Measurements from ENCODE around the gene STX17.
A peak's percentile ranks its signal among the peaks of the same experiment; 100 is the strongest.
"Not testable (repeated sequence)": the region's sequence is repeated elsewhere in the genome, so short reads cannot be mapped to it uniquely, and the experiment has no call there.

The STX17 gene

DNA sequence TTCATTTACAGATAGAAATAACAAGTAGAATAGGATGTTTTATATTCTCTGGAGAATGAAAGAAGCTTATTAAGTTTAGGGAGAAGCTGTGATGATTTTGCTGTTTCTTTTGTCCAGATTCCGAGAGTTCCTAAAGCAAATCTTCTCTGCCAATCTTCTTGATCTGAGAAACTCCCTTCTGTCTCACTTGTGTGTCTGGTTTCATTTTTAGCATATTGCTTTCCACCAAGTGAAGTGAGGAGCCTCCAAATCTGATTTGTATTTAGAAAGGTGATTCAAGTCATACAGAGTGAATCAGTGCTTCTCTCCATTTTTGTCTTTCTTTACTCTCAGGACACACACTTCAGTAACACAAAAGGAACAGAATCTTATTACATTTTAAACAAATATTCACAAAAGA is 48.4 kb downstream of the STX17 start:
- no peak for DNase-seq
- in situ Hi-C loops (cut with HindIII; ENCODE audit: low pct_ligation_motif_present, low pct_unique_long_range_greater_than_20kb, low sequenced_read_pairs), result no loop called here

DNA sequence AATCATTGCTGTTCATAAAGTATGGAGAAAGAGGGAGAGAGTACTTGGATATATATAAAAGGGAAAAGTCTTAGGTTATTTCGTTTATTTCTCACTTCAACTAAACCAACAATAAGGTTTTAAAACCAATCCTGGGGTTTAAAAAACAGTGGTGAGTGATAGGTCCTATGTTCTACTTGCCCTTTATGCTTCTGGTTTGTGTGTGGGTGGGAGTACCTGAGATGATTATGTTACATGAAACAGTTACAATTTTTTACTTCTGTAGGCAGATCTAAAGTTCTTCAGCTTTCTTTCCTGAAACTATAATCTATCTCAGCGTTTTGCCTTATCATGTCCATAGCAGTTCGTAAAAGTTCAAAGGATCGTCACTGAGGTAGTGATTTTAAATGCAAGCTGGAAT is 49.2 kb downstream of the STX17 start:
- no peak for DNase-seq
- in situ Hi-C loops (cut with HindIII; ENCODE audit: low pct_ligation_motif_present, low pct_unique_long_range_greater_than_20kb, low sequenced_read_pairs), result no loop called here

DNA sequence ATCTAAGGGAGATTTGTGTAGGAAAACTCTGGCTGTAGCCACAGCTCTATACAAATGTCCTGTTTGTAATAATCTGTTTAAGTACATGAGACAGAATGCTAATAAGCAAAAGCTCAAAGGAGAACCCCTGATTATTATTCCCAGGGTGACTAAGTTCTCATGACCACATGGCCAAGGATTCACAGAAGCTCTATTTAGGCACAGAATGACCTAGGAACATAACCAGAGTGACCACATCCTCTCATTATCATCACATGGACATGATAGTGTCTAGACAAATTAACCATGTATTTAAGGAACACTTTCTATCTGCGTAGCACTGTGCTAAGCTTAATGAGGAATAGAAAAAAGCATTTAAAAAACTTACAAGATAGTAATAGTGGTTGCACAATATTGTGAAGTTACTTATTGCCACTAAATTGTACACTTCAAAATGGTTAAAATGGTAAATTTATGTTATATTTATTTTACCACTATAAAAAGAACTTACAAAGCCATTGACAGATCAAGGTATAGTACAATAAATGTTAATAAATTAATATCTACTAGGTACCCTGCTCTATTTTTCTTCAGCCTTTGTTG is 56.3 kb downstream of the STX17 start:
- DNase-seq, result no peak
- in situ Hi-C loops (cut with HindIII; ENCODE audit: low pct_ligation_motif_present, low pct_unique_long_range_greater_than_20kb, low sequenced_read_pairs), result no loop called here

DNA sequence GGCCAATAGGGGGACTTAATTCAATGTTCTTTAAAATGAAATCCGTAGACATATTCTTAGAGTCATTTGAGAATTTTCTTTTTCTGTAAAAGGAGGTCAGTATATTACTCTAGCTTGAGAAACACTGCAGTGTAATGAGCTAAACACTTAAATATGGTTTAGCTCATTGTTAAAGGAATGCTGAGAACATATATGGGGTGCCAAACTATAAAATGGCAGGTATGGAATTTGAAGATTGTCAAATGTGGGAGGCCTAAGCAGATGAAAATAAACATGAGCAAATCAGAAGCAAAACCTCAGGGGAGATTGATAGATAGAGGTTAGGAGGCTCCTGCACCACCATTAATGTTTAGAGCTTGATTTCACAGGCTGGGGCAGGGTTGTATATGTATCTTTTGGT is 57.9 kb downstream of the STX17 start:
- DNase-seq, result no peak
- in situ Hi-C loops (cut with HindIII; ENCODE audit: low pct_ligation_motif_present, low pct_unique_long_range_greater_than_20kb, low sequenced_read_pairs), result no loop called here

DNA sequence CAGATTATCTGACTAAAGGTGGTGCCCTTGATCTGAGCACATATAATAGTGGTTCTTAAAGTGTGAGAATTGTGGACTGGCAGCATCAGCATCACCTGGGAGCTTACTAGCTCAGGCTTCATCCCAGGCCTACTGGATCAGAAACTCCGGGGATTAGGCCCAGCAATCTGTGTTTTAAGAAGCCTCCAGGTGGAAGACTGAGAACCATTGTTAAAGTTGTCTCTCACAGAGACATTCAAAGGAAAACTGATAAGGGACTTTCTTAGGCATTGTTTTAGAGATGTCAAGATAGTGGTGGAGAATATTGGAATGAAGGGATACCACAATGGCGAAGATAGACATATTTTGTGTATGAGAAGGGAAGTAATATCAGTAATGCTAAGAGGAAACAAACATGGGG is 59.5 kb downstream of the STX17 start:
- DNase-seq, result no peak
- in situ Hi-C loops (cut with HindIII; ENCODE audit: low pct_ligation_motif_present, low pct_unique_long_range_greater_than_20kb, low sequenced_read_pairs), result no loop called here

DNA sequence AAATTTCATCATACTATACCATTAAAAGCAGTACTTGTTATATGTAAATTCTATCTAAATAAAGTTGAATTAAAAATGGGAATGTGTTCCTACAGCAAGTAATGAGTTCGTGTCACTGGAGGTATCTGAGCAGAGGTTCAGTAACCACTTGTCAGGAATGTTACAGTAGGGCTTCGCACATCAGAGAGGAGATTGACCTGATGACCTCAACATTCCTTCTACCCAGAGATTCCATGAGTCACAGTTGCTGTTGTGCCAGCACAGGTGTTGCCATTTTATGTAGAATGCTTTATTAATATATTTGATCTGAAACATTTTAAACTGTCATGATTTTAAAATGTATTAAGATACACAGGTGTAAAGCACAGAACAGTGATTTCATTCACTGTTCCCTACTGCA is 60.3 kb downstream of the STX17 start:
- DNase-seq, result peak; percentile 83
- in situ Hi-C loops (cut with HindIII; ENCODE audit: low pct_ligation_motif_present, low pct_unique_long_range_greater_than_20kb, low sequenced_read_pairs), result no loop called here

DNA sequence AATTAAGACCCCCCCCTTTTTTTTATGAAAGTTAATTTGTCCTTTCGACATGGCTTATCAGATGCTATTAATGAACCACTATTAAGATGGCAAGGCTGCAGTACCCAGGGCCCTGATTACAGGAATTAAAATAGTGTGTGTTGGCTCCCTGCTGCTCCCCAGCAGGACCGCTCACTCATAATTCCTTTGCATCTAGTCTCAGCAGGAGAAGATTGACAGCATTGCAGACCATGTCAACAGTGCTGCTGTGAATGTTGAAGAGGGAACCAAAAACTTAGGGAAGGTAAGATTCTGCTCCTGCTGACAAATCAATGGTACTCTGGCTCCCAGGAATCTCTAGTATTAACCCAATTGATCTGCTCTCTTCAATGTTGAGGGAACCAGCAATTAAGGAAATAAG is 61.0 kb downstream of the STX17 start:
- DNase-seq, result no peak
- in situ Hi-C loops (cut with HindIII; ENCODE audit: low pct_ligation_motif_present, low pct_unique_long_range_greater_than_20kb, low sequenced_read_pairs), result no loop called here

DNA sequence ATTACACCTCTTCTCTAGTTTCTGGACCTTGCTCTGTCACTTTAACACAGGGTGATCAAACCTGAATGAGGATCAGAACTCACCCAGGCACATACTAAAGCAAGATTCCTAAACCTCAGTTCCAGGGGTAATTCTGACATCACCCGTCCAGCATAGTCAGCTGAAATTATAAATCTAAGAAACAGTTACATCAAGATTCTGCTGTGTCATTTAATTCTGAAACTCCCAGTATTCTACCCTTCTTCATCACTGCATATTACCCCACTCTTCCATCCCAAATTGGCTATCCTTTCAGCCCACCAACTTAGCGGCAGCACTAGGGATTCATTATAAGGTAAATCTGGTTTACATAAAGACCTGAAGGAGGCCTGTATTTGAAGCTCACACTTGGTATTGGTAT is 64.0 kb downstream of the STX17 start:
- in situ Hi-C loops (cut with HindIII; ENCODE audit: low pct_ligation_motif_present, low pct_unique_long_range_greater_than_20kb, low sequenced_read_pairs), result no loop called here
- DNase-seq, result no peak

DNA sequence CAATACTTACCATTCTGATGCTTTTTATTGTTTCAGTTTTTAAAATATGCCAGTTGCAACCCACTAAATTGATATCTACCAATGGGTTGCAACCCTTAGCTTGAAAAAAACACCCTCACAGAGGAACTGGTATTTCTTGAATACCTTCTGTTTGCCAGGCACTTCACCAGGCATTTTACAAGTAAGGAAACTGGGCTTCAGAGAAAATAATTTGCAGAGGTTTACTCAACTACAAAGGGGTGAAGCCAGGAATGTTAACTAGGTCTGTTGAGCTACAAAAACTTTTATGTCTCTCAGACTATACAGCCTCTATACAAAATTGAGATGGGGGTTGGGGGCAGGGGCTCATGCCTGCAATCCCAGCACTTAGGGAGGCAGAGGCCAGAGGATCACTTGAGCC is 65.0 kb downstream of the STX17 start:
- in situ Hi-C loops (cut with HindIII; ENCODE audit: low pct_ligation_motif_present, low pct_unique_long_range_greater_than_20kb, low sequenced_read_pairs), result no loop called here
- no peak for DNase-seq

DNA sequence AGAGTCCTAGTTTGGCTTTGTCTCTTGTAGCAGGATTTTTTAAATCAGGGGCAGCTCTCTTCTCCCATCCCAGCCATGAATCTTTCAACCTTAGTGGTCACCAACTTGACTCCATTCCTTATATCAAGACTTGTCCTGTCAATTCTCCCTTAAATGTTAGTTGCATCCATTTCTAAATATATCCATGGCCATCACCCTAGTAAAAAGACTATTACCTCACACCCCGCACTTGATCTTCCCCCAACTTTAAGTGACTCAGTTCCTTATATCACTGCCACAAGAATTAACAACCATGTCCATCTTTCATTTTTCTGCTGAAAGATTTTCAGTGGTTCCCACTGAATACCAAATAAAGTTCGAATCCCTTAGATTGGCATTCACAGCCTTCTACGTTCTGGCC is 67.0 kb downstream of the STX17 start:
- no peak for DNase-seq
- in situ Hi-C loops (cut with HindIII; ENCODE audit: low pct_ligation_motif_present, low pct_unique_long_range_greater_than_20kb, low sequenced_read_pairs), result no loop called here

DNA sequence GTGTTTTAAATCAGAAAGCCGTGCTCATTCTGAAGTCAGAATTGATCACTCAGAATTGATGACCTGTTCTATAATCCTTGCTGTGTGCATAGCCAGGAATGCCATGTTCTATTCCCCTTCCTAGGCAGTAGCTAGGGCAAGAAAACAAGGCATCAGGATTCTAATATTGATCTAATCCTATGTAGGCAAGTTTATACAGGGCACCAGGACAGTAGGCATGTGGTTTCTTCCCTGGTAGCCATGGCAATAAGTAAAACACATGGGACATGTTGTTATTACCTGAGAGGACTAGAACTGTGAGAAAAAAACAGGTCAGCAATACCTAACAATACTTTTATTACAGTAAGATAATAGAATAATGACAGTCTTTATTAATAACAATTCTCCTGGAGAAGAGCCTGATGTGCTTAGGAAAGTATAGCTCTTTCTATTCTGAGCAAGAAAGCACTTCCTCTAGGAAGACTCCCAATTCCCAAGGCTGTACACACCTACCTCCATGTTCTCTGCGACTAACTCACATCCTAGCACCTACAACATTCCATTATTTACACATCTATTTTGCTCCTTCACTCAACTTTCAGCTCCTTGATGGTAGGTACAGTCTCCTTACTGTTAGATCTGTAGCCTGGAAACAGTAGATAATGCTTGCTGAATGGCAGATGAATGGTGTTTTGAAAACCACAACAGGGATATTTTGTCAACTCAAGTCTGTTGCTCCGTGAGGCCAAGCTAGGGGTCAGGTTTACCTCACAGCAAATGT is 70.8 kb downstream of the STX17 start:
- DNase-seq, result no peak
- in situ Hi-C loops (cut with HindIII; ENCODE audit: low pct_ligation_motif_present, low pct_unique_long_range_greater_than_20kb, low sequenced_read_pairs), result no loop called here

DNA sequence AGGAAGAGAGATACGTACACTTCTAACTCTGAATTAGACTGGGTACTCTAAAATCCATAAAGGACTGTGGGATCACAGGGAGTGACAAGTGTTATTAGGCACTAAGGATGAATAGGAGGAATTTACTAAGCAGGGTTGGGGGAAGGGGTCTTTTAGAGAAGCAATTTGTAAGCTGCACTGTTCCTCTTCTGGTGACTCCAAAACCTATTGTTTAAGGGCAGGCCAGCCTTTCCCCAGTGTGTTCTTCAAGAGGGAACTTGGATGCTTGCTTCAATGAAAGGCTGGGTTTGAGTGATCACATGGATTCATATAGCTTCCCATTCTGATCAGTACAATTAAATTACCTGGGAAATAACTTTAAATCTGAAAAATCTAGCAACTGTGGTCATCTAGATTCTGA is 71.8 kb downstream of the STX17 start:
- in situ Hi-C loops (cut with HindIII; ENCODE audit: low pct_ligation_motif_present, low pct_unique_long_range_greater_than_20kb, low sequenced_read_pairs), result no loop called here
- DNase-seq, result no peak

DNA sequence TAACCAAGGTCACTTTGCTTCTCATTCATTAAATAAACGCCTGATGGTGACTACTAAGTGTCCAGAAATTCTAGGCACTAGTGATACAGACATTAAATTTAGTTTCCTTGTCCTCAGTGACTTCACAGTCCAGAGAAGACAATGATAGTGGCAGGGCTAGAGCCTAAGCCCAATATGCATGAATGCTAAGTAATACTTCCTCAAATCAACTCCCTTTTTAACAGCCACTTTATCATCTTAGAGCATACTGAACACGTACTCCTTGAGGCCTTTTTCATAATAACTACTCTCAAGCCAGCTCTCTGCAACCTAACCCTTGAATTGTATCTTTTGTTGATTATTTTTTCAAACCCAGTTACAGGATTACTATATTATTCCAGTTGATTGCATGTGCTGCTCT is 74.1 kb downstream of the STX17 start:
- no peak for DNase-seq
- in situ Hi-C loops (cut with HindIII; ENCODE audit: low pct_ligation_motif_present, low pct_unique_long_range_greater_than_20kb, low sequenced_read_pairs), result no loop called here

DNA sequence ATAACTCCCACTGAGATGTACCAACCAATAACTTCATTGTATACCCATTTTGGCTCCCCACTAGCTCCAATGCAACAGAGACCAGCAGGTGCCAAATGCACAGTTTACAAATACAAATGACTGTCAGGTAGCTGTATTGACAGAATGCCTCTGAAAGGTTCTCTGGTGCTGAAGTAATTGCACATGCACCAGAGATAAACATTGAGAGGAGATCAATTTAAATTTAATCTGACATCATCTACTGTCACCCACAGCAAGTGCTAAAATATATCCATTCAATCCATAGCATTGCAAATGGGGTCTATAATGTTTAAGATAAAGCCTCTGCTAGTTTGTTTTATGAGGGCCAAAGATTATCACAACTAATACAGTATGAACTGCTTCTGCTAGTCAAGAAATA is 80.2 kb downstream of the STX17 start:
- in situ Hi-C loops (cut with HindIII; ENCODE audit: low pct_ligation_motif_present, low pct_unique_long_range_greater_than_20kb, low sequenced_read_pairs), result no loop called here
- no peak for DNase-seq

DNA sequence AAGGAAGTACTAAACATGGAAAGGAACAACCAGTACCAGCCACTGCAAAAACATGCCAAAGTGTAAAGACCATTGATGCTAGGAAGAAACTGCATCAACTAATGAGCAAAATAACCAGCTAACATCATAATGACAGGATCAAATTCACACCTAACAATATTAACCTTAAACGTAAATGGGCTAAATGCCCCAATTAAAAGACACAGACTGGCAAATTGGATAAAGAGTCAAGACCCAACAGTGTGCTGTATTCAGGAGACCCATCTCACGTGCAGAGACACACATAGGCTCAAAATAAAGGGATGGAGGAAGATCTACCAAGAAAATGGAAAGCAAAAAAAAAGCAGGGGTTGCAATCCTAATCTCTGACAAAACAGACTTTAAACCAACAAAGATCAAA is 84.1 kb downstream of the STX17 start:
- in situ Hi-C loops (cut with HindIII; ENCODE audit: low pct_ligation_motif_present, low pct_unique_long_range_greater_than_20kb, low sequenced_read_pairs); DNase-seq: not testable (repeated sequence)

DNA sequence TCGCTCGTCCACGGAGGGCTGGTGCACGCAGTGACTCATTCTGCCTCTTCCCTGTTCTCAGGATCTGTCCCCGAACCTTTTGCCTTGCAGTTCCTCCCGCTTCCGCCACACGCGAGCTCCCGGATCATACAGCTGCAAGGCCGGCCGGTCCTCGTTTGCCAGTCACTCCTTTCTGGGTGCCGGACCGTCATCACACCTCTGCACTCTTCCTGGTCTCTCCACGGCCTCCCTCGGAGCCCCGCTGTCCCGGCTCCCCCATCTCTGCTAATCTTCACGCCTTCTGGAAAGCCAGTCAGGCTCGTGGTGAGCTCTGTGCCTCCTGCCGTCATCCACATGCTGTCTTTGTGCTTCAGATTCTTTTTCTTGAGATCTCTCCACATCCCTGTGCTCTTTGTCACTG is 91.8 kb downstream of the STX17 start:
- DNase-seq, result no peak
- in situ Hi-C loops (cut with HindIII; ENCODE audit: low pct_ligation_motif_present, low pct_unique_long_range_greater_than_20kb, low sequenced_read_pairs), result no loop called here

DNA sequence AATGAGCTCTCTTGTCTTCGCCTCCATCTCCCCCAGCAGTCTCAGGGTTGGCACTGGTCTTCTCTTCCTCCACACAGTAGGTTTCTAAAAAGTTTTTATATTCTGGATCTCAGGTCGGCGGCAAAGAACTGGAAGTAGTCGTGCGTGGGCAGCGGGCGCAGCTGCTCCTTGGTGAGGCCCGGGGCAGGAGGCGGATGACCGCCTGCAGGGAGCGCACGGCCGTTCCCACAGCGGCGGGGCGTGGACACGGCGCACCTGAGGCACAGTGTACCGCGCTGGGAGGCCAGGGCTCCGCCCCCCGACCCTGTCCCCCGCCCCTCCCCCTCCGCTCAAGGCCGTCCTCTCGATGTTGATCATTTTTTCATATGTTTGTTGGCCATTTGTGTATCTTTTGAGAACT is 92.4 kb downstream of the STX17 start:
- in situ Hi-C loops (cut with HindIII; ENCODE audit: low pct_ligation_motif_present, low pct_unique_long_range_greater_than_20kb, low sequenced_read_pairs), result no loop called here
- DNase-seq, result no peak

DNA sequence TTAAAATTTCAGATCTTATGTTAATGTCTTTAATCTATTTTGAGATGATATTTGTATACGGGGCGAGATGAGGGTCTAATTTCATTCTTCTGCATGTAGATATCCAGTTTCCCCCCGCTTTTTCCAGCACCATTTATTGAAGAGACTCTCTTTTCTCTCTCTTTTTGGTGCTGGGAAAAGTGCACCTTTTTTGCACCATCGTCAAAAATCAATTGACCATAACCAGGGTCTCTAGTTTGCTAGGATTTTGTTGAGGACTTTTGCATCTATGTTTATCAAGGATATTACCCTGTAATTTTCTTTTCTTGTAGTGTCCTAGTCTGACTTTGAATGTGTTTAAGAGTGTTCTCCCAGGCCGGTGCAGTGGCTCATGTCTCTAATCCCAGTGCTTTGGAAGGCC is 93.3 kb downstream of the STX17 start:
- DNase-seq, result no peak
- in situ Hi-C loops (cut with HindIII; ENCODE audit: low pct_ligation_motif_present, low pct_unique_long_range_greater_than_20kb, low sequenced_read_pairs), result no loop called here

DNA sequence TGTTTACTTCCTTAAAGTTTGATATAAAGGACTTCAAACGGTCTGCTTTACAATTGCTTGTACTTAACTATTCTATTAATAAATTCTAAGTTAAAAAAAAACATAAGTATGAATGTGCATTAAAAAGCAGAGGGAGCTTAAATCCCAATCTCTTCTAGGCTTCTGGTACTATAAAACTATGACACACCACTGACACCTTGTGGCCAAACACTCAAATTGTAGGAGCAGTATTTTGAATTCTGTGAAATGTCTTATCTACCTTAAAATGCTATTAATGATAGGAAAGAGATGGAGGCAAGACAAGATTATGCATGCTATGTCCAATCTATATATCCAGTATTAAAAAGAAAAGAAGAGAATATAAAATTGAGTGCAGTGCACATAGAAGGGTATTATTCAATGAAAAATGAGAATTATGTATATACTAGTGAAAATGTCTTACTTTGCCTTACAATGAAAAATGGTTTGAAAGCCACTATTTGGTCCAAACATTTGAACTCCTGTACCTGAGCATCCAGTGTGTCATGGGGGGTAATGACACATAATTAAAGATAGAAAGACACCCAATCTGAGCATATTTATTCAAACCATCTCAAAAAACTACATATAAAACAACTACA is 104.7 kb downstream of the STX17 start:
- DNase-seq, result peak; percentile 58
- in situ Hi-C loops (cut with HindIII; ENCODE audit: low pct_ligation_motif_present, low pct_unique_long_range_greater_than_20kb, low sequenced_read_pairs), result no loop called here

DNA sequence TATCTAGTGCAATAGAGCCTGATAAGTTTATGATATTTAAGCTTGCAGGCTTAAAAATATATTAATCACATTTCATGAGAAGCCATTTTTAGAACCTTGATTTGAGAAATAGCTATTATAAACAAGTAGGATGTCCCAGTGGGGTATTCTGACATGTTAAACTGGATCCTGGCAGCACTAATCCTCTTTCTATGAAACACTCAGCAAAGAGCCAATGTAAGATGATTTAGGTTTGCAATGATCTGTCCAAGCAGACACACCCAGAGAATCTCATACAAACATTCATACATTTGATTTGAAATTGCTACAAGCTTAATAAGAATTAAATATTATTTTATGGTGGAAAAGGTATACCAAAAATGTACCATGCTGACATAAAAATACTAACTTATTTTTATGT is 105.8 kb downstream of the STX17 start:
- DNase-seq, result no peak
- in situ Hi-C loops (cut with HindIII; ENCODE audit: low pct_ligation_motif_present, low pct_unique_long_range_greater_than_20kb, low sequenced_read_pairs), result no loop called here
